Lung (tissue), 12 donors: Measurements from ENCODE around the gene PABPN1L. TPM values are rescaled to one million over a fixed set of nuclear protein-coding genes. Genes with fewer than 3 reads are reported as not detected.

Experiments used
- ATAC-seq: fragments of 200-7000 bp; cut with Tn5 transposase; one replicate; pipeline ENCODE4 v1.9.1; 2020; ENCODE audit warnings: moderate number of reproducible peaks; ENCODE audit not compliant: insufficient read depth, low FRiP score
- DNase-seq, 3 donors: peaks; one replicate each; pipeline ENCODE4 v3.0.0-alpha.2; 2013 to 2017
- H3K27ac ChIP-seq, 2 donors: one replicate each; pipeline ENCODE4 v1.5.1; 2013; ENCODE audit warnings: mild to moderate bottlenecking in 2 of 2, moderate library complexity in 2 of 2, control low read depth in 1 of 2, inconsistent platforms in 1 of 2, low read depth in 1 of 2, low read length in 1 of 2
- H3K27me3 ChIP-seq, 3 donors: one replicate each; pipeline ENCODE4 v1.5.1; 2013; ENCODE audit warnings: low read length in 2 of 3; ENCODE audit not compliant: control insufficient read depth in 3 of 3, insufficient read depth in 3 of 3
- H3K36me3 ChIP-seq, 4 donors: one replicate each; pipeline ENCODE4 v1.5.1; 2013; ENCODE audit warnings: low read length in 4 of 4, mild to moderate bottlenecking in 1 of 4, moderate library complexity in 1 of 4; ENCODE audit not compliant: control insufficient read depth in 4 of 4, insufficient read depth in 4 of 4
- H3K4me1 ChIP-seq, 5 donors: one replicate each; pipeline ENCODE4 v1.5.1; 2013; ENCODE audit warnings: low read length in 5 of 5, mild to moderate bottlenecking in 2 of 5, moderate library complexity in 1 of 5; ENCODE audit not compliant: control insufficient read depth in 5 of 5, insufficient read depth in 5 of 5
- H3K4me3 ChIP-seq: one replicate; pipeline ENCODE4 v1.5.1; 2013; ENCODE audit warnings: mild to moderate bottlenecking, control low read depth, moderate library complexity
- H3K9ac ChIP-seq, 2 donors: one replicate each; pipeline ENCODE4 v1.5.1; 2013; ENCODE audit warnings: low read length in 2 of 2, control low read depth in 1 of 2; ENCODE audit not compliant: insufficient read depth in 1 of 2
- H3K9me3 ChIP-seq, 4 donors: one replicate each; pipeline ENCODE4 v1.5.1; 2013; ENCODE audit warnings: low read length in 3 of 4, mild to moderate bottlenecking in 1 of 4, moderate library complexity in 1 of 4; ENCODE audit not compliant: control insufficient read depth in 4 of 4, insufficient read depth in 3 of 4
- WGBS, 2 donors: extraction: QIAGEN DNeasy Blood & Tissue Kit; methylation state at CpG; one replicate each; pipeline ENCODE4 v1.1.7; 2013; 5-methylcytosine and 5-hydroxymethylcytosine counted together
- polyA plus RNA-seq, 2 donors: library from polyadenylated mRNA; stranded (reverse); fragments of 200-250 nt; gene quantifications; one replicate each; pipeline ENCODE4 v1.2.1, GENCODE V29; 2013
- total RNA-seq, 2 donors: library from RNA; depleted of rRNA in 1 of 2; stranded (reverse); fragments of >200 nt in 1 of 2; gene quantifications; one replicate each; pipeline ENCODE4 v1.2.1, GENCODE V29; 2014 to 2021
- TF ChIP-seq, protein P1 (sequence below): IDR thresholded peaks from 2 replicates; pipeline ENCODE4 v1.5.1; 2012; ENCODE audit warnings: mild to moderate bottlenecking; ENCODE audit errors: control extremely low read depth, extremely low read depth
- donor health status: control.
- donor health status: control.
- donor health status: Bipolar disorder and iron deficiency.
- donor health status: healthy.
- donor health status: DM: yes; HTN: yes; CAD: no.

Gene PABPN1L
- total and polyA plus RNA-seq, 4 donors: 0.03 to 0.22 TPM; not detected in 2

DNA sequence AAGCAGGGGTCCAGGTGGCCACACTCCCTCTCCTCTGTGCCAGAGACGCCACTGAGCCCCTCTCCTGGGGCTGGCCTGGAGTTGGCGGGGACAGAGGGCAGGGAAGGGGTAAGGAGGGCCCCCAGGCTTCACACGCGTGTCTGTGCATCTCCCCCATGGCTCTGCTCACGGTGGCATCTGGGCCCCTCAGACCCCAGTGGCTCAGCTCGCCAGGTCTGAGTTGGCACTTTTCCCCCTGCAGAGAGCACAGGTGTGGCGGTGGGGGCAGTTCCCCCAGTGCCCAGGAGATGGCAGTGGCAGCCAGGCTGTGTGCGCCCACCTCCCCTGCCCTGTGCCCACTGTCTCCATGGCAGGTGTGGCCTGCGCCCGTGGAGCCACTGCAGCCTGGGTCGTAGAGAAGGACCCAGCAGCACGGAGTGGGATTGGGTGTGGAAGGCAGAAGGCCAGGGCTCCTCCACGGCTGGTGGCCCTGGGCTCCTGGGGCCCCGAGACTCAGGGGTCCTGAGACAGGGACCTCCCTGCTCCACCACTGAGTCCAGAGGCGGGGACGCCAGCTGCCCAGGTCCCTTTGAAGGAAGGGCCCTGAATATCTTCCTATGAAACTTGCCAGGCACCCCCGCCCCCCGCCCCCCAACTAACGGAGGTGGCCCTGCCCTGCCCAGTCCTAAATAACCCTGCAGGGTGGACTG, 50.4 kb downstream of the PABPN1L start:
- 58 to 60% methylated on average over 17 to 19 of the region's 19 CpGs for WGBS, 2 donors
- Histone ChIP-seq H3K9me3 (no peaks in the 10 kb centered on the region), H3K27ac (no peak overlapping the region), H3K27me3 (no peaks in the 10 kb centered on the region), H3K36me3 (peaks cover 0 to 10% (median 0%) of the 10 kb centered on the region in 4 donors), H3K9ac (no peak overlapping the region), H3K4me1 (peaks cover 0 to 23% (median 2%) of the 10 kb centered on the region in 5 donors), H3K4me3 (no peak overlapping the region)
- peak in 1 of 3 donors; percentile 61 for DNase-seq
- ATAC-seq: no peak
- TF ChIP-seq, protein P1, sequence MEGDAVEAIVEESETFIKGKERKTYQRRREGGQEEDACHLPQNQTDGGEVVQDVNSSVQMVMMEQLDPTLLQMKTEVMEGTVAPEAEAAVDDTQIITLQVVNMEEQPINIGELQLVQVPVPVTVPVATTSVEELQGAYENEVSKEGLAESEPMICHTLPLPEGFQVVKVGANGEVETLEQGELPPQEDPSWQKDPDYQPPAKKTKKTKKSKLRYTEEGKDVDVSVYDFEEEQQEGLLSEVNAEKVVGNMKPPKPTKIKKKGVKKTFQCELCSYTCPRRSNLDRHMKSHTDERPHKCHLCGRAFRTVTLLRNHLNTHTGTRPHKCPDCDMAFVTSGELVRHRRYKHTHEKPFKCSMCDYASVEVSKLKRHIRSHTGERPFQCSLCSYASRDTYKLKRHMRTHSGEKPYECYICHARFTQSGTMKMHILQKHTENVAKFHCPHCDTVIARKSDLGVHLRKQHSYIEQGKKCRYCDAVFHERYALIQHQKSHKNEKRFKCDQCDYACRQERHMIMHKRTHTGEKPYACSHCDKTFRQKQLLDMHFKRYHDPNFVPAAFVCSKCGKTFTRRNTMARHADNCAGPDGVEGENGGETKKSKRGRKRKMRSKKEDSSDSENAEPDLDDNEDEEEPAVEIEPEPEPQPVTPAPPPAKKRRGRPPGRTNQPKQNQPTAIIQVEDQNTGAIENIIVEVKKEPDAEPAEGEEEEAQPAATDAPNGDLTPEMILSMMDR: peak; percentile 42

DNA sequence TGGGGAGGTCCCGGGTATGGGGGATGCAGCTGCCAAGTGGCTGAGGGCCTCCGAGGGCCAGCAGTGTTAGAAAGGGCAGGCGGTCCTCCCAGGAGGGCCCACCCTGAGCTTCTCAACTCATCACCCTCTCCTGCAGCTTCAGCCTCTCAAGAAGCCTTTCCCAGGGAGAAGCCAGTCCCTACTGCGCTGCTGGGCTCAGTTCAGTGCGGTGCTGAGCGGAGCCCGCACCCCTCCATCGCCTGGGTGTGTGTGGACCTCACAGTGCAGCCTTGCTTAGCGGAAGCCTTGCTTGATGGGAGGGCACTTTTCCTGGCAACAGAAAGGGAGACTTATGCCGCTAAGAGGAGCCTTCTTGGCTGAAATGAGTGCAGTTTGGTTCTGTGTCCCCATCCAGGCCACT, 51.2 kb downstream of the PABPN1L start:
- WGBS, 2 donors: 92 to 94% methylated on average over 10 of the region's 10 CpGs
- H3K4me1 ChIP-seq: peaks cover 0 to 31% (median 5%) of the 10 kb centered on the region in 5 donors
- peaks cover 0 to 4% (median 0%) of the 10 kb centered on the region in 4 donors for H3K36me3 ChIP-seq
- H3K4me3 ChIP-seq: no peak overlapping the region
- ATAC-seq: no peak
- no peaks in the 10 kb centered on the region for H3K27me3 ChIP-seq
- TF ChIP-seq, protein P1: no peak
- no peak overlapping the region for H3K9ac ChIP-seq
- DNase-seq: no peak
- H3K9me3 ChIP-seq: no peaks in the 10 kb centered on the region
- no peak overlapping the region for H3K27ac ChIP-seq

DNA sequence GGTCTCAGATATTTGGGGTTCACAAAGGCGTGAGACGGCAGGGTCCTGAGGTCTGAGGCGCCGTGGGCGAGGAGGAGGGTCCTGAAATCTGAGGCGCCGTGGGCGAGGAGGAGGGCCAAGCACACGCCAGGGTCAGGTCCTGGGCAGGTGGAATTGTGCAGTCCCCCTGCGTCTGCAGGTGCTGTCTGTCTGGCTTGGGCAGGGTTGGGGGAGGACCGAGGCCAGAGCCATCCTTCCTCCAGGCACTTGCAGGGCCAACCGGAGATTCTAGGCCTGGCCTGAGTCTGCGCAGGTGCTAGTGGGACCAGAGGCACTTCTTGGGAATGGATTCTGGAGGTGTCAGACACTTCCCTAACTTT, 52.3 kb downstream of the PABPN1L start:
- H3K27ac ChIP-seq: no peak overlapping the region
- no peak for ATAC-seq
- peaks cover 0 to 36% (median 11%) of the 10 kb centered on the region in 5 donors for H3K4me1 ChIP-seq
- H3K27me3 ChIP-seq: no peaks in the 10 kb centered on the region
- no peaks in the 10 kb centered on the region for H3K9me3 ChIP-seq
- TF ChIP-seq, protein P1: no peak
- no peak for DNase-seq
- H3K36me3 ChIP-seq: peaks cover 0 to 11% (median 4%) of the 10 kb centered on the region in 4 donors
- WGBS, 2 donors: 88 to 90% methylated on average over 13 of the region's 13 CpGs
- no peak overlapping the region for H3K4me3 ChIP-seq
- H3K9ac ChIP-seq: no peak overlapping the region

Other genes starting within 250 kb of the PABPN1L start
- not detected for gene IL17C, start 228.1 kb downstream of the PABPN1L start, total RNA-seq
- gene IL17C, start 228.1 kb downstream of the PABPN1L start, polyA plus RNA-seq: 1 to 10 TPM in 1 of 2 donors, under 1 TPM in 1; 0.14 to 1.8 TPM
- 100 to 1,000 TPM; 113 to 404 TPM for gene CYBA, start 215.6 kb downstream of the PABPN1L start, total RNA-seq
- gene CYBA, start 215.6 kb downstream of the PABPN1L start, polyA plus RNA-seq: 100 to 1,000 TPM; 294 to 879 TPM
- gene MVD, start 203.6 kb downstream of the PABPN1L start, total RNA-seq: 100 to 1,000 TPM in 1 of 2 donors, 10 to 100 TPM in 1; 39.1 to 123 TPM
- 100 to 1,000 TPM; 115 to 135 TPM for gene MVD, start 203.6 kb downstream of the PABPN1L start, polyA plus RNA-seq
- 1 to 10 TPM; 1.1 to 2.6 TPM for gene SNAI3, start 180.2 kb downstream of the PABPN1L start, total RNA-seq
- gene SNAI3, start 180.2 kb downstream of the PABPN1L start, polyA plus RNA-seq: 1 to 10 TPM; 3.2 to 3.8 TPM
- gene RNF166, start 160.3 kb downstream of the PABPN1L start, total RNA-seq: 10 to 100 TPM; 15.2 to 45.9 TPM
- gene RNF166, start 160.3 kb downstream of the PABPN1L start, polyA plus RNA-seq: 10 to 100 TPM; 42.4 to 51.6 TPM
- gene CTU2, start 160.2 kb downstream of the PABPN1L start, total RNA-seq: 10 to 100 TPM in 1 of 2 donors, 1 to 10 TPM in 1; 5.7 to 23.4 TPM
- 10 to 100 TPM; 17.2 to 19.4 TPM for gene CTU2, start 160.2 kb downstream of the PABPN1L start, polyA plus RNA-seq
- gene PIEZO1, start 81.4 kb downstream of the PABPN1L start, total RNA-seq: 100 to 1,000 TPM; 113 to 200 TPM
- 100 to 1,000 TPM; 180 to 207 TPM for gene PIEZO1, start 81.4 kb downstream of the PABPN1L start, polyA plus RNA-seq
- 1 to 10 TPM; 3.0 to 5.8 TPM for gene CDT1, start 62.9 kb downstream of the PABPN1L start, total RNA-seq
- gene CDT1, start 62.9 kb downstream of the PABPN1L start, polyA plus RNA-seq: 1 to 10 TPM; 2.0 to 3.6 TPM
- gene APRT, start 54.7 kb downstream of the PABPN1L start, total RNA-seq: 100 to 1,000 TPM in 1 of 2 donors, 10 to 100 TPM in 1; 44.2 to 196 TPM
- gene APRT, start 54.7 kb downstream of the PABPN1L start, polyA plus RNA-seq: 100 to 1,000 TPM; 157 to 260 TPM
- gene GALNS, start 9.7 kb downstream of the PABPN1L start, total RNA-seq: 10 to 100 TPM; 33.6 to 61.9 TPM
- gene GALNS, start 9.7 kb downstream of the PABPN1L start, polyA plus RNA-seq: 10 to 100 TPM; 21.4 to 26.9 TPM
- gene TRAPPC2L, start 9.5 kb downstream of the PABPN1L start, total RNA-seq: 10 to 100 TPM; 34.2 to 55.4 TPM
- gene TRAPPC2L, start 9.5 kb downstream of the PABPN1L start, polyA plus RNA-seq: 100 to 1,000 TPM in 1 of 2 donors, 10 to 100 TPM in 1; 41.5 to 106 TPM
- 10 to 100 TPM in 1 of 2 donors, 1 to 10 TPM in 1; 4.7 to 11.8 TPM for gene CBFA2T3, start 110.5 kb upstream of the PABPN1L start, total RNA-seq
- 1 to 10 TPM; 6.2 to 7.0 TPM for gene CBFA2T3, start 110.5 kb upstream of the PABPN1L start, polyA plus RNA-seq
- 10 to 100 TPM; 32.0 to 33.6 TPM for gene ACSF3, start 227.2 kb upstream of the PABPN1L start, total RNA-seq
- gene ACSF3, start 227.2 kb upstream of the PABPN1L start, polyA plus RNA-seq: 10 to 100 TPM; 17.4 to 30.4 TPM